ENCODE data around the gene ANTXR1.

Gene ANTXR1

GRCh38 chr2:68974251-68974650 is 38.7 kb upstream of the ANTXR1 start, which contains the start of gene GKN1:
Gene GKN1, plus strand, starts transcription at chr2:68974636. Its CDS starts 42 bp downstream, at chr2:68974678.
- Histone ChIP-seq H3K27ac (ENCODE audit: low read length) (no peak within 1 kb of the TSS), H3K36me3 (ENCODE audit: insufficient read depth, low read length) (no peaks in the 10 kb centered on the region), H4K20me1 (ENCODE audit: insufficient read depth, low read length) (no peaks in the 10 kb centered on the region), H3K4me2 (ENCODE audit: insufficient read depth, low read length) (no peak within 1 kb of the TSS), H3K9me3 (ENCODE audit: insufficient read depth, low read length, severe bottlenecking) (no peaks in the 10 kb centered on the region), H3K9ac (ENCODE audit: low read depth, low read length) (no peak within 1 kb of the TSS), H3K79me2 (ENCODE audit: insufficient read depth, low read length) (no peaks in the 10 kb centered on the region), H3K27me3 (ENCODE audit: insufficient read depth, low read length, poor library complexity) (no peaks in the 10 kb centered on the region), H3K4me3 (ENCODE audit: low read depth in 1 of 2, low read length in 2 of 2) (no peak within 1 kb of the TSS), H2AFZ (ENCODE audit: low read depth, low read length) (no peak within 1 kb of the TSS), H3K4me1 (ENCODE audit: insufficient read depth, low read length) (no peaks in the 10 kb centered on the region)
- ATAC-seq (ENCODE audit: insufficient read depth, low read depth) = no peak
- no peak for DNase-seq
- TF ChIP-seq, protein P1, sequence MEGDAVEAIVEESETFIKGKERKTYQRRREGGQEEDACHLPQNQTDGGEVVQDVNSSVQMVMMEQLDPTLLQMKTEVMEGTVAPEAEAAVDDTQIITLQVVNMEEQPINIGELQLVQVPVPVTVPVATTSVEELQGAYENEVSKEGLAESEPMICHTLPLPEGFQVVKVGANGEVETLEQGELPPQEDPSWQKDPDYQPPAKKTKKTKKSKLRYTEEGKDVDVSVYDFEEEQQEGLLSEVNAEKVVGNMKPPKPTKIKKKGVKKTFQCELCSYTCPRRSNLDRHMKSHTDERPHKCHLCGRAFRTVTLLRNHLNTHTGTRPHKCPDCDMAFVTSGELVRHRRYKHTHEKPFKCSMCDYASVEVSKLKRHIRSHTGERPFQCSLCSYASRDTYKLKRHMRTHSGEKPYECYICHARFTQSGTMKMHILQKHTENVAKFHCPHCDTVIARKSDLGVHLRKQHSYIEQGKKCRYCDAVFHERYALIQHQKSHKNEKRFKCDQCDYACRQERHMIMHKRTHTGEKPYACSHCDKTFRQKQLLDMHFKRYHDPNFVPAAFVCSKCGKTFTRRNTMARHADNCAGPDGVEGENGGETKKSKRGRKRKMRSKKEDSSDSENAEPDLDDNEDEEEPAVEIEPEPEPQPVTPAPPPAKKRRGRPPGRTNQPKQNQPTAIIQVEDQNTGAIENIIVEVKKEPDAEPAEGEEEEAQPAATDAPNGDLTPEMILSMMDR (IDR thresholded peaks at IDR 0.05; ENCODE audit: borderline replicate concordance, extremely low read depth, low read length, poor library complexity, severe bottlenecking) = no peak
- no peak for TF ChIP-seq EZH2 (IDR thresholded peaks at IDR 0.05; ENCODE audit: borderline replicate concordance, low read depth, low read length, severe bottlenecking)

GRCh38 chr2:68974946-68975665 is 37.9 kb upstream of the ANTXR1 start:
- H4K20me1 ChIP-seq (ENCODE audit: insufficient read depth, low read length) = no peaks in the 10 kb centered on the region
- no peak overlapping the region for H3K27ac ChIP-seq (ENCODE audit: low read length)
- no peaks in the 10 kb centered on the region for H3K36me3 ChIP-seq (ENCODE audit: insufficient read depth, low read length)
- H2AFZ ChIP-seq (ENCODE audit: low read depth, low read length) = no peak overlapping the region
- DNase-seq (no peak), ATAC-seq (ENCODE audit: insufficient read depth, low read depth) (no peak)
- TF ChIP-seq EZH2 (IDR thresholded peaks at IDR 0.05; ENCODE audit: borderline replicate concordance, low read depth, low read length, severe bottlenecking) = no peak
- TF ChIP-seq, protein P1 (IDR thresholded peaks at IDR 0.05; ENCODE audit: borderline replicate concordance, extremely low read depth, low read length, poor library complexity, severe bottlenecking) = no peak
- H3K9me3 ChIP-seq (ENCODE audit: insufficient read depth, low read length, severe bottlenecking) = no peaks in the 10 kb centered on the region
- H3K4me3 ChIP-seq (ENCODE audit: low read depth in 1 of 2, low read length in 2 of 2) = no peak overlapping the region
- no peaks in the 10 kb centered on the region for H3K79me2 ChIP-seq (ENCODE audit: insufficient read depth, low read length)
- no peaks in the 10 kb centered on the region for H3K4me1 ChIP-seq (ENCODE audit: insufficient read depth, low read length)
- no peak overlapping the region for H3K4me2 ChIP-seq (ENCODE audit: insufficient read depth, low read length)
- no peak overlapping the region for H3K9ac ChIP-seq (ENCODE audit: low read depth, low read length)
- no peaks in the 10 kb centered on the region for H3K27me3 ChIP-seq (ENCODE audit: insufficient read depth, low read length, poor library complexity)

- no peaks in the 10 kb centered on the region for H3K36me3 ChIP-seq (ENCODE audit: insufficient read depth, low read length)
- H3K27ac ChIP-seq (ENCODE audit: low read length) = no peak overlapping the region
- no peaks in the 10 kb centered on the region for H4K20me1 ChIP-seq (ENCODE audit: insufficient read depth, low read length)
- H2AFZ ChIP-seq (ENCODE audit: low read depth, low read length) = no peak overlapping the region
- H3K9me3 ChIP-seq (ENCODE audit: insufficient read depth, low read length, severe bottlenecking) = no peaks in the 10 kb centered on the region
- no peaks in the 10 kb centered on the region for H3K27me3 ChIP-seq (ENCODE audit: insufficient read depth, low read length, poor library complexity)
- H3K4me1 ChIP-seq (ENCODE audit: insufficient read depth, low read length) = no peaks in the 10 kb centered on the region
- TF ChIP-seq, protein P1 (IDR thresholded peaks at IDR 0.05; ENCODE audit: borderline replicate concordance, extremely low read depth, low read length, poor library complexity, severe bottlenecking) = no peak
- no peak for TF ChIP-seq EZH2 (IDR thresholded peaks at IDR 0.05; ENCODE audit: borderline replicate concordance, low read depth, low read length, severe bottlenecking)
- H3K79me2 ChIP-seq (ENCODE audit: insufficient read depth, low read length) = no peaks in the 10 kb centered on the region
- no peak overlapping the region for H3K4me3 ChIP-seq (ENCODE audit: low read depth in 1 of 2, low read length in 2 of 2)
- no peak overlapping the region for H3K9ac ChIP-seq (ENCODE audit: low read depth, low read length)
- DNase-seq = no peak
- ATAC-seq (ENCODE audit: insufficient read depth, low read depth) = no peak
- no peak overlapping the region for H3K4me2 ChIP-seq (ENCODE audit: insufficient read depth, low read length)
These were observed 37.1 kb upstream of the ANTXR1 start for GRCh38 chr2:68975844-68976243.

Data from DND-41 (cell line).